Pancreas (tissue), 10 donors: Measurements from ENCODE around the gene ZNF3. TPM values are rescaled to one million over a fixed set of nuclear protein-coding genes. Genes with fewer than 3 reads are reported as not detected.
A peak's percentile ranks its signal among the peaks of the same experiment; 100 is the strongest.

Experiments used
- ATAC-seq, 4 donors: fragments of 200-7000 bp; cut with Tn5 transposase; one replicate each; pipeline versions ENCODE4 v1.8.0 to v1.9.1; 2020; ENCODE audit warnings: mild to moderate bottlenecking in 4 of 4, moderate library complexity in 4 of 4
- DNase-seq, 6 donors: peaks; one replicate each; pipeline ENCODE4 v3.0.0-alpha.2; 2020
- FAIRE-seq: peaks from 2 replicates; lab custom pipeline; 2012; peaks lifted over from hg19 to GRCh38; lab: Jason Lieb, UNC
- H3K27ac ChIP-seq, 4 donors: fragments of 200-600 bp; sonication (generic); 1 replicate in 3 of 4; 2 replicates in 1 of 4; pipeline versions ENCODE4 v1.5.0 to v1.8.0; 2020
- H3K27me3 ChIP-seq, 4 donors: fragments of 200-600 bp; one replicate each; pipeline ENCODE4 v1.8.0; 2021
- H3K36me3 ChIP-seq, 3 donors: fragments of 200-600 bp; sonication (generic) in 1 of 3; one replicate each; pipeline versions ENCODE4 v1.5.0 to v1.8.0; 2020 to 2021
- H3K4me1 ChIP-seq, 3 donors: fragments of 200-600 bp; one replicate each; pipeline ENCODE4 v1.8.0; 2021
- H3K4me3 ChIP-seq, 4 donors: fragments of 200-600 bp; sonication (generic) in 2 of 4; one replicate each; pipeline versions ENCODE4 v1.5.0 to v1.8.0; 2020 to 2021
- H3K9me3 ChIP-seq, 4 donors: fragments of 200-600 bp; one replicate each; pipeline ENCODE4 v1.8.0; 2021
- WGBS, 2 donors: extraction: QIAGEN DNeasy Blood & Tissue Kit; methylation state at CpG; one replicate each; pipeline ENCODE4 v1.1.7; 2013; 5-methylcytosine and 5-hydroxymethylcytosine counted together
- intact Hi-C, 3 donors: fragments of 100-400 bp; cut with DNase I; formaldehyde crosslinking; loops; one replicate each; pipeline versions ENCODE4 v1.11.1 to v1.14.2; 2022
- polyA plus RNA-seq, 2 donors: library from polyadenylated mRNA; stranded (reverse); fragments of 200-250 nt; gene quantifications; one replicate each; pipeline ENCODE4 v1.2.3, GENCODE V29; 2013
- total RNA-seq, 6 donors: library from RNA; stranded (reverse); fragmentation: NEBNext Ultra II Directional in 4 of 6; extraction: Animal tissue kit (Norgen Biotek cat#: 25700) in 4 of 6; gene quantifications; one replicate each; pipeline versions ENCODE4 v1.2.1 to v1.2.4, GENCODE V29; 2021 to 2023
- TF ChIP-seq, protein P1 (sequence below), 4 donors: fragments of 200-600 bp; sonication (generic) in 3 of 4; IDR thresholded peaks; one replicate each; pipeline versions ENCODE4 v1.5.0 to v1.8.0; 2021; ENCODE audit warnings: antibody characterized with exemption in 4 of 4
- donor health status: healthy with polysubstance abuse.
- donor health status: DM: no; HTN: no; CAD: no; lungs with moderate emphysema.
- donor health status: DM: no; HTN: no; CAD: no.
- donor health status: control.
- donor health status: control.
- donor health status: Bipolar disorder and iron deficiency.
- donor health status: DM: yes; HTN: yes; CAD: no.
- donor health status: DM: no; HTN: no; CAD: no.
- donor health status: DM: no; HTN: no; CAD: no.
- donor health status: DM: yes; HTN: yes; CAD: no.

The ZNF3 gene
- total and polyA plus RNA-seq, 8 donors: 9.6 to 21.2 (median 15.3) TPM

- H3K27me3 ChIP-seq: no peaks in the 10 kb centered on the region
- H3K9me3 ChIP-seq: peaks cover 0 to 2% (median 0%) of the 10 kb centered on the region in 4 donors
- no peaks in the 10 kb centered on the region for H3K4me1 ChIP-seq
- 90 to 91% methylated on average over 7 of the region's 7 CpGs for WGBS, 2 donors
- no peak overlapping the region for H3K27ac ChIP-seq
- FAIRE-seq: no peak
- no peak for DNase-seq
- intact Hi-C loops: no loop called here
- TF ChIP-seq, protein P1, sequence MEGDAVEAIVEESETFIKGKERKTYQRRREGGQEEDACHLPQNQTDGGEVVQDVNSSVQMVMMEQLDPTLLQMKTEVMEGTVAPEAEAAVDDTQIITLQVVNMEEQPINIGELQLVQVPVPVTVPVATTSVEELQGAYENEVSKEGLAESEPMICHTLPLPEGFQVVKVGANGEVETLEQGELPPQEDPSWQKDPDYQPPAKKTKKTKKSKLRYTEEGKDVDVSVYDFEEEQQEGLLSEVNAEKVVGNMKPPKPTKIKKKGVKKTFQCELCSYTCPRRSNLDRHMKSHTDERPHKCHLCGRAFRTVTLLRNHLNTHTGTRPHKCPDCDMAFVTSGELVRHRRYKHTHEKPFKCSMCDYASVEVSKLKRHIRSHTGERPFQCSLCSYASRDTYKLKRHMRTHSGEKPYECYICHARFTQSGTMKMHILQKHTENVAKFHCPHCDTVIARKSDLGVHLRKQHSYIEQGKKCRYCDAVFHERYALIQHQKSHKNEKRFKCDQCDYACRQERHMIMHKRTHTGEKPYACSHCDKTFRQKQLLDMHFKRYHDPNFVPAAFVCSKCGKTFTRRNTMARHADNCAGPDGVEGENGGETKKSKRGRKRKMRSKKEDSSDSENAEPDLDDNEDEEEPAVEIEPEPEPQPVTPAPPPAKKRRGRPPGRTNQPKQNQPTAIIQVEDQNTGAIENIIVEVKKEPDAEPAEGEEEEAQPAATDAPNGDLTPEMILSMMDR (IDR thresholded peaks at IDR 0.05): no peak
- no peak overlapping the region for H3K4me3 ChIP-seq
- no peak for ATAC-seq
- H3K36me3 ChIP-seq: peaks cover 11 to 45% (median 23%) of the 10 kb centered on the region in 3 donors
Observed at GRCh38 chr7:100066953-100067352, 14.6 kb downstream of the ZNF3 start.

DNA sequence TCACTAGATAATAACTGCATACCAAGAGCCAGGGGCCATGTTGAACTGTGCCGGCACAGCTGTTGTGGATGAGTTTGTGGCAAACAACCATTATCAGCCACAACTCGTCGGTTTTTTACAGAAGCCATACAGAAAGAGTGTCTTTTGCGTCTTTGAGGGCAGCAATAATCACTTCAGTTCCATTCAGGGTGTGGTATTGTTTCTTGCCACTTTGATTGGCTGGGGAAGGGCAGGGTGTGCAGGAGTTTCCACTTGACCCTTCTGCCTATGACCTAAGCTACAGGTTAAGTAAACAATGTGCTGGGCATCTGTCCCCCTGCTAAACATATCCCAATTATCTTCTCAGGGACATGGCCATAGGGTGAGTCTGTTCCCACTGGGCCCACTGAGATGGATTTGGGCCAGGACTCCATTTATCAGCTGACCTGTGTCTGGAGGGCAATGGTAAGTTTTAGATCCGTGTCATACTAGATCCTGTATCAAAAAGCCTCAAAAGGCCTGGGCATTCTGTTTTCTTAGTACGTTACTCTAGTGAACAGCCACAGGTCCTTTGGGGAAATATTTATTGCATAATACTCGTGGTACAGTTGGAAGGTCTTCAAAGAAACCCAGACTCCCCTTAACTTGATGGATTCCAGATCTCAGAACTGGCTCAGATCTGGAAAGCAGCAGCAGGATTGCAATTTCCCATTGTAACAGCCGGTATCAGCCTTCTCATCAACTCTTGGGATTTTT is 15.9 kb downstream of the ZNF3 start:
- no peaks in the 10 kb centered on the region for H3K9me3 ChIP-seq
- peak in 3 of 4 donors; percentile 50 to 53 (median 52) for ATAC-seq
- H3K4me3 ChIP-seq: no peak overlapping the region
- no peak for DNase-seq
- intact Hi-C loops: no loop called here
- H3K27ac ChIP-seq: no peak overlapping the region
- H3K27me3 ChIP-seq: no peaks in the 10 kb centered on the region
- 59 to 60% methylated on average over 8 of the region's 8 CpGs for WGBS, 2 donors
- H3K36me3 ChIP-seq: peaks cover 0 to 32% (median 9%) of the 10 kb centered on the region in 3 donors
- no peak for FAIRE-seq
- TF ChIP-seq, protein P1 (IDR thresholded peaks at IDR 0.05): no peak
- no peaks in the 10 kb centered on the region for H3K4me1 ChIP-seq

GRCh38 chr7:100064162-100064561 is 17.4 kb downstream of the ZNF3 start:
- FAIRE-seq: no peak
- H3K36me3 ChIP-seq: peaks cover 0 to 26% (median 0%) of the 10 kb centered on the region in 3 donors
- TF ChIP-seq, protein P1 (IDR thresholded peaks at IDR 0.05): no peak
- H3K4me3 ChIP-seq: no peak overlapping the region
- no peak overlapping the region for H3K27ac ChIP-seq
- intact Hi-C loops: no loop called here
- H3K27me3 ChIP-seq: no peaks in the 10 kb centered on the region
- H3K4me1 ChIP-seq: no peaks in the 10 kb centered on the region
- no peak for DNase-seq
- 85 to 91% methylated on average over 9 of the region's 9 CpGs for WGBS, 2 donors
- H3K9me3 ChIP-seq: no peaks in the 10 kb centered on the region
- ATAC-seq: no peak

GRCh38 chr7:100063376-100063775 is 18.1 kb downstream of the ZNF3 start:
- no peak for DNase-seq
- FAIRE-seq: no peak
- Histone ChIP-seq H3K4me3 (no peak overlapping the region), H3K36me3 (peaks cover 0 to 32% (median 2%) of the 10 kb centered on the region in 3 donors), H3K27ac (no peak overlapping the region), H3K9me3 (no peaks in the 10 kb centered on the region), H3K27me3 (no peaks in the 10 kb centered on the region), H3K4me1 (no peaks in the 10 kb centered on the region)
- no peak for ATAC-seq
- WGBS, 2 donors: 94 to 98% methylated on average over 4 of the region's 4 CpGs
- intact Hi-C loops: no loop called here
- TF ChIP-seq, protein P1 (IDR thresholded peaks at IDR 0.05): no peak
